NCI-H2081 treated with DMSO at 0.1 percent for 48 hours (cell line): ENCODE results near the gene SIK1.
"Not testable (repeated sequence)": the region's sequence is repeated elsewhere in the genome, so short reads cannot be mapped to it uniquely, and the experiment has no call there.

Experiments used
- DNase-seq: peaks from one replicate; lab custom pipeline; 2025; lab: John Stamatoyannopoulos, UW

The SIK1 gene

DNA sequence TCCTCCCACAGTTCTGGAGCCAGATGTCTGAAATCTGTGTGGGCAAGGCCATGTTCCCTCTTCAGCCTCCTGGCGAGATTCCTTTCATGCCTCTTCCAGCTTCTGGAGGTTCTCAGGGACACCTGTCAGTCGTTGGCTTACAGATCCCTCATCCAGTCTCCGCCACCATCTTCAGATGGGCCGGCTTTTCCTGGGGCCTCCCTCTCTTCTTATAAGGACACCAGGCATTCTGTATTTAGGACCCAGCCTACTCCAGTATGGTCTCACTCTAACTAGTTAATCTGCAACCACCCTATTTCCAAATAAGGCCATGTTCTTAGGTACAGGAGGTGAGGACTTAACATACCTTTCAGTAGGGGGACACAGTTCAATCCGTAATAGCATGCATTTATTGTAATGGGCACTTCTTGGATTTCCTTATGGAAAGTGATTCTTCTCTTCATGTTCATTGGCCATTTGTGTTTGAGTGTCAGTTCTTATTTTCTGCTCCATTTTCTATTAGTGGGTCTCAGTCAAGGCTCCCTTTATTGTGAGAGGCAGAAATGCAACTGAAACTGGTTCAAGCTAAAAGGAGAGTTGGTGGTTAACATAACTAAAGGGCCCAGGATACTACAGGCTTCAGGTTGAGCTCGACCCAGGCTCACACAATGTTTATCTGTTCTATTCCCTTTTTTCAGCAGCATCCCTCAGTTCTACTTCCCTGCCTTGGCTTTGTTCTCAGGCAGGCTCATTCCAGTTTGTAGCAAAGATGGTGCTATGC is 12.6 kb upstream of the SIK1 start:
- not testable (repeated sequence) for DNase-seq

DNA sequence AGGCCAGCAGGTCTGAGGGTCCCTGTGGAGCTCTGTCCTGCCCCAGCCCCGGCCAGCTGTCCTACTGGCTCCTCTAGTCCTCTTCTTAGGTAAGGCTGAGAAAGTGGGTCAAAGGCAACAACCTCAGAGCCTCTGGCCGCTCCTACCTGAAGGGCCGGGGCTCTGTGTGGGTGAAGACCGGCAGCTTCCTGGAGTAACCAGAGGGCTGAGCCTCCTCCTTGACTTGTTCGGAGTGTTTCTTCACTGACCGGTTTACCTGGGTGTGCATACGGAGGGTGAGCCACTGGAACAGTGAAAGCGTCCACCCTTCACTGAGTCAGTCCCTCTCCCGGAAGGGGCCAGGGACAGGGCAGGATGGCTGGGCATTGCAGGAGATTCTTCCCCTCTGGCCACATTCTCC is 9.3 kb upstream of the SIK1 start:
- not testable (repeated sequence) for DNase-seq

DNA sequence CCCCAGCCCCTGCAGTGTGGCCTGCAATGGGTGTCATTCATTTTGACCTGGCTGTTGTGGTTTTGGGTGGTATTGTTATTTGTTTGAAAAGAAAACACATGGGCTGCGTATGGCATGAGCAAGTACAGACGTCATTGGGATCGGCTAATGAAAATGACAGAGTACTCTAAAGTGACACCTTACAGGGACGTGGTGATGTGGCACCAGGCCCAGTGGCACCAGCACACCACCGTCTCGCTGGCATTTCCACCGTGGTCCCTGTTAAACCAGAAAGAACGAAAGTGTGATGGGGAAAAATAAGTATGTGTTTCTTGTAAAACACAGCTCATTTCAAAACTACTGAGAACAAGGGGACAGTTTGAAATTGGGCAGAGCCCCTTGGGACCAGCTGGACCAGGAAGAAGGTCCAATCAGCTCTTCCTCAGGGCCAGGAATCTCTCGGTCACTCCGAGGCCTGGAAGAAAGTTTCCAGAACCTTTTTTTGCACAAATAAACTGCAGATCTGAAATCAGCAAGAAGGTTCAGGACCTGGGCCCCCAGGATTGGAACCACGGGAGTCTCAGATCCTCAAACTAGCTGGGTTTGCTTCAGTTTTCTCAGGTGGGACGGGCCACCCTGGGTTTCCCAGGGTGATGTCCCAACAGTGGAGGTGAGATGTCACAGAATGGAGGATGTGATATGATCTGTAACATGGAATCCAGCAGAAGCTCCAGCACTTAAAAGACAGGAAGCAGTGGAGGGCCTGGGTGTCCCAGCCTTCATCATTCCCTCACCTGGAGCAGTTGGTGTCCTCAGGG is 6.6 kb upstream of the SIK1 start:
- not testable (repeated sequence) for DNase-seq

DNA sequence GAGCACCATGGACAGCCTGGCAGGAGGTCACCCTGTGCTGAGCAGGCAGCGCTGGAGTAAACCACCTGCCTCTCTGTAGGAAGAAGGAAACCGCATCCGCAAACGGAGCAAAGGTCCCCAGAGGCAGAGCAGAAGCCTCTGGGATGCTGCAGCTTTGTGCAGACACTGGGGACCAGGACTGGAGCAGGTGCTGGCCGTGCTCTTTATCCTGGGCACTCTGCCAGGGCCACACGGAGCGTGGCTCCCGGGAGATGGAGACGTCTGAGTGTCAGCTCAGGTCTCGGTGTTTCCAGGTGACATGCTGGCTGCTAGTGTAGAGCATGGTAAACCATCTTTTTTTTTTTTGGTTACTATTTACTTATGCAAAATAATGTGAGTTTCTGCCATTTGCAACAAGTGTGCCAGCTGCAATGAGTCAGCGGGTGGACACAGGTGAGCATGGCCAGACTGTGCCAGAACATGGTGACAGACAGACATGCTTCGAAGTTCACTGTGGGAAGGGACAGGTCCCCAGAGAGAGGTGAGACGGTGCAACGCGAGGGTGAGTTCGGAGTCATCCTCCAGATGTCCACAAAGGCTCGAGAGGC is 4.0 kb upstream of the SIK1 start:
- DNase-seq, result not testable (repeated sequence)

DNA sequence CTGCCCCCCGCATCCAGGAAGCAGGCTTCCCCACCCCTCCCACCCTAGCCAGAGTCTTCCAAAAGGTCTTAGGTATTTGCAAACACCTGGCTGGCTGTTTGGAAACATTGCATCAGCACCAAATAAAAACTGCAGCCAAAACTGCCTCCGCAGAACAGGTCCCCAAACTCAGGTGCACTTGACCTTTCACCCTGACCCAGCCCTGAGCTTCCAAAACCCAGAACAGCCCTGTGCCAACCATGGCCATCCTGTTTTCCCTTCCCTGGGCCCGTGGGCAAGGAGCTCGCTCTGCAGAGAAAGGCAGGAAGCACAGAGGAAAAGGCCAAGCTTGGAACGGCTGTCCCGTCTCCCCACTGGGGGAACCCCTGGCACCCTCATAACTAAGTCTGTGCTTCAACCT is 2.0 kb upstream of the SIK1 start:
- not testable (repeated sequence) for DNase-seq

DNA sequence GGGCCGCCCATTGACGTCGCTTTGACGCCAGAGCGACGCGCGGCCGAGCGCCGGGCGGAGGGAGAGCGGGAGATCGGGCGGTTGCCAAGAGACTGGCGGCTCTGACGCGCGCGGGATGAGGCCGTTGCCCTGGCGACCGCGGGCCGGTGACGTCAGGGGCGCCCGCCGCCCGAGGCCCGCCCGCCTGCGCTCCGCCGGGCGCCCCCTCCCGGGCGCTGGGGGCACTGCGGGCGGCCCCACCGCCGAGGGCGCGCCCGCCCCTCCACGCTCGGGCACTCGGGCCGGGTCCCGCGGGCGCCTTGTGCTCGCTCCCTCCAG is 270 bp upstream of the SIK1 start:
- DNase-seq, result not testable (repeated sequence)

DNA sequence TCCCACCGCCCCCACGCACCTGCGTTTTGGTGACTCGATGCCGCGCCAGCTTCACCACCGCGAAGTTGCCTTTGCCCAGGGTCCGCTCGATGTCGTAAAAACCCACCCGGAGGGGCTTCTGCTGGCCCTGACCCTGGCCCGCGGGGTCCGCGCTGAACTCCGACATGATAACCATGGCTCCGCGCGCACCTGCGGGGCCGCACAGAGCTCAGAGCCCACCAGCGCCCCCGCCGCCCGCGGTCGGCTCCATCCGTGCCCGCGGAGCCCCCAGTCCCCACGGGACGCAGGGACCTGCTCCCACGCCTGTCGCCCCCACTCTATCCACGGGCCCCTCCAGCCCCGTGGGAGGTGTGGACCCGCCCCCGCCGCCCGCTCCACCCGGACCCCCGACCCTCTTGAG is 927 bp downstream of the SIK1 start:
- DNase-seq, result not testable (repeated sequence)

DNA sequence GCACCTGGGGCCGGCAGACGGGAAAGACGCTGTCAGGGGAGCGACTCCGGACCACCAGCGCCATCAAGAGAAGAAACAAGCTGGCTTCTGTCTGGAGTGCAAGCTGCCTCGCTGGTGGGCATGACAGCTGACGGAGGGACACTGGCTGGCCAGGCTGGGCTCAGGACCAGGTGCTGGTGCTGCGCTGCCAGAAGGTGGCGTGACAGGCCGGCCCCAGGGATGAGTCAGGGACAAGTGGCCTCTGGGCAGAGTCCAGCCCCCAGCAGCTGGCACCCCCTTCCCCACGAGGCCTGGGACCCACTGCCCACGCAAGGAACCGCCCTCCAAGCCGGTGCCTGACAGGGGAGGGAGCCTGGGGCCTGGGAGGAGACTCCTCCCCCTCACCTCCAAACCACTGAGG is 7.5 kb downstream of the SIK1 start:
- not testable (repeated sequence) for DNase-seq

DNA sequence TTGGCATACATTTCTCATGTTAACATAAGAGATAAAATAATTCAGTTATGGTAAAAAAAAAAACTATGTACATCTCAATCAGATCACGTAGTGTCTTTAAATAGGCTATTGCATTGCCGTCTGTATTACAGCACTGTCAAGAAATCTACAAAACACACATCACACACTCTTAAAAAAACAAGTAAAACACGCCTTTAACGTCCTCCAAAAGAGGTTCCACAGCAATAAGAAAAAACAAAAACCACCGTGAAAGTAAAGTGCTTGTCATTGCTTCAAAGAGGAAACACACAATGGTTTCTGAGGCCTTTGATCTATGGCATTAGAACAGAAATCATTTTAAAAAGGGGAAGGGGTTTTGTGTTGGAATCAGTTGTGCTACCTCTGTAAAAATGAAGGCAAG is 12.4 kb downstream of the SIK1 start:
- DNase-seq, result not testable (repeated sequence)

DNA sequence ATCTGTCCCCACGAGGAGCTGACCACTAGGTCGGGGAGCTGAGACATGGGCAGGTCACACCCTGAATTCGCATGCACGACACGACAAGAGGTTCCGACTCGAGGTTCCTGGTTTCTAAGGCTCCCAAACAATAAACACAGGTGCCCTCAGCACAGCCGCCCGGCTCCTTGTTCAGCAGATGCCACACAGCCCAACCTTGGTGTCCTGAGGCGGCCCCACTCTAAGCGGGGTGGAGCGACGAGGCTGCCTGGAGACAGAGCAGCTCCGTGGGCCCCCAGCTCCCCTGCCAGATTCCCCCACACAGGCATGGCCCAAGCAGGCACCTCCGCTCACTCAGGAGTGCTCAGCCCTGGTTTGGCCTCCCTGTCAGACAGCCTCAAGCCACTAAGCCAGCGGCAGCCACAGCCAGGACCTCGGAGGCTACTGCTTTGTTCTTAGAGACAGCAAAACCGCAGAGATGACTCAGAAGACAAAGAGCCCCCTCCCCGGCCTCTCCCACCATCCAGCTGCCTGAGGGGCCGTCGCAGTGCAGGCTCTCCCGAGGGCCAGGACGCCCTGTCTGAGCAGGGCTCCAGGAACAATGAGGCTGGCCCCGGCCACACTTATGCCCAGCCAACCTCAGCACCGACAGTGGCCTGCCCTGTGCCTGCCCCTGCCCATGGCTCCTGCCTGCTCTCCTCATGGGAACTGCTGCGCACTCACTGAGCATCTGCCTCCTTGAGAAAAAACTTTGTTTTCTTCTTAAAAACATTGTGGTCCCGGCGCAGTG is 14.7 kb downstream of the SIK1 start:
- DNase-seq, result not testable (repeated sequence)

DNA sequence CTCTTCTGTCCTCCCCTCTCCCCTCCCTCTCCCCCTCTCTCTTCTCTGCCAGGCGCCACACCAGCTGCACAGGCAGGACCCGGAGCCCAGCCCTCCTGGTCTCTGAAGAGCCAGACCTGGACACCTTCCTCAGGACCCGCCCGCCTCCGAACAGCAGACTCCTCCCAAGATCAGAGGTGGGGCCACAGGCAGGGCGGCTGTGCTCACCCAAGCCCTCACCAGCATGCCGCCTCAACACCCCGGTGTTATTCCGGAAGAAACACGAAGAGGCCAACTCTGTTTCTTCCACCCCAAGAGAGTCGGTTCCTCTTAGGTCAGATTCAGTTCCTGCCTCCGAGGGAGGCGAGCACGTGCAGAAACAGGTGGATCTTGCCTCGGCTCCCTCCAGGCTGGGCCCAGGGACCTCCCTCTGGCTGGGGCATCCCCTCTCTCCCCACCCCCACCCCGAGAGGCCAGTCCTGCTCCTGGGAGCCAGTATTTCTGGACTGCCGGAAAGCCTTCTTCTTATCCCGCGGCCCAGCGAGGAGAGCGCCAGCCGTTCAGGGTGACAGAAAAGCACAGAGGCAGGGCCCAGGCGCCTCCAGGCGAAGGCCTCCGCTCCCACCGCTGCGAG is 16.4 kb downstream of the SIK1 start:
- not testable (repeated sequence) for DNase-seq

DNA sequence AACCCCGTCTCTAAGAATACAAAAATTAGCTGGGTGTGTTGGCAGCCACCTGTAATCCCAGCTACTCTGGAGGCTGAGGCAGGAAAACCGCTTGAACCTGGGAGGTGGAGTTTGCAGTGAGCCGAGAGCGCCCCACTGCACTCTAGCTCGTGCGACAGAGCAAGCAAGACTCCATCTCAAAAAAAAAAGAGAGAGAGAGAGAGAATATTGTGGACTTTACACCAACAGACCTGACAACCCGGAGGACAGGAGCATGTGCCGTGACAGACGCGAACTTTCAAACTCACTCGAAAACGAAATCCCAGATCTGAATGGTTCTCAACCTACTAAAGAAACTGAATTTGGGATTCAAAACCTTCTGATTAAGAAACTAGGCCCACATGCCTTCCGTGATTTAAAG is 19.8 kb downstream of the SIK1 start:
- not testable (repeated sequence) for DNase-seq

DNA sequence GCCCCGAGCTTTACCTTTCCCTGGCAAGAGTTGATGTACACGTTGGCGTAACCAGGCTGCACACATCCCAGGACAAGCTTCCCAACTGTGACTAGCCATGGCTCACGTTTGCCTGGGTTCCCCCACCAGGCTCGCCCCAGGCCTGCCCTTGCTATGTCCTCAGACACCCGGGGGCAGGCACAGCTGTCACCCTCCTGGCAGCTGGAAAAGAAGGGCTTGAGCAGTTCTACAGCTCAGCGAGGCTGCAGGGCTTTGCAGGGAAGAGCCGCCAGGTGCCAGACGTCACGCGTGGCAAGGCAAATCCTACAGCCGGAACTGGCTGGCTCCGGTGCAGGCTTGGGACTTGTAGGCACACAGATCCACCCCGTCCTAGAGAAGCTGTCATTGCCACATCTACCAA is 22.5 kb downstream of the SIK1 start:
- not testable (repeated sequence) for DNase-seq

DNA sequence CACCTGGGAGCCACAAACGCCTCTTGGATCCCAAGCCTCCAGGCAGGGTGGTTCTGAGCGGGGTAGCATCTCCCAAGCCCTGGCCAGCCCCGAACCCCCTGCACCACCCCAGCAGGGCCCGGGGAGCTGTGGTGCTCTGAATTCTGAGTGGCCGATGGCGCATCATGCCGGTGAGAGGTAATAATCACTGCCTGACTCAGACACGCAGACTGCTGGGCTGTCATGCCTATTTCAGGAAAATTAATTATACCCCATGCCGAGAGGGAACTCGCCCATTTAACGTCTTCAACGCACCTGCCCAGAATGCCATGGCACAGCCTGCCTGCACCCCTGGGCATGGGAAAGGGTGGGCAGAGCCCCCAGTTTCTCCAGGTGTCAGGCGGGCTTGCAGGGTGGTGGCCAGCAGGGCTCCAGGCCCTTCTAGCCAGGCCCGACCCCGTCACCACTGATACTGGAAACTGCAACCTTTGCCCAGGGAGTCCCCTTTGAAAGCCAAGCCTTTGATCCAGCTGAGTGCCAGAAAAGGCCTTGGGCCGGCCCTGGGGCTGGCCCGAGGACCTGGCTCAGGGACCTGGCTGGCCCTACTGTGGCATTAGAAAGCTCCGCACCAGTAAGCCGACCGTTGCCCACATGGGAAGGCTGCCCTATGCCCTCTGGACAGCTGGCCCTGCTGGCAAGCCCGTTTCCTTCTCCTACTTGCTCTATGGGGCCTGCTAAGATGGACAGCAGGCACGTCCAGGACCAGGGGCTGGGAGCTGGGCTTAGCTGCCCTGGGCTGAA is 23.1 kb downstream of the SIK1 start:
- DNase-seq, result not testable (repeated sequence)

DNA sequence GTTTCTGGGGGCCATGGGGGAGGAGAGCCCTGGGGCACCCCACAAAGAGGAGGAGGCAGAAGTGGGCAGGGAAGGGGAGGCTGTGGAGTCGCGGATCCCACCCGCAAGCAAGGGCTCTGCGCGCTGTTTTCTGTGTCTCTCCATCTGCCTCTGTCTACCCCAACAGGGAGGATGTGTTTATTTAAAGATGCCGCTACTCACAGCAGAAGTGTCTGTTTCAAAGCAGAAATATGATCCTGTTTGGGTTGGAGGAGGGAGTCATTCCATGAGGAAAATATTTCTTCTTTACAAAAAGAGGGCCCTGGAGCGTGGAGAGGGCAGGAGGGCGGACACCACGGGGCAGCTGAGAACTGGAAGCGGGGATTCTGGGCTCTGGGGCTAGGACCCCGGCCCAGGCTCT is 25.8 kb downstream of the SIK1 start:
- not testable (repeated sequence) for DNase-seq

DNA sequence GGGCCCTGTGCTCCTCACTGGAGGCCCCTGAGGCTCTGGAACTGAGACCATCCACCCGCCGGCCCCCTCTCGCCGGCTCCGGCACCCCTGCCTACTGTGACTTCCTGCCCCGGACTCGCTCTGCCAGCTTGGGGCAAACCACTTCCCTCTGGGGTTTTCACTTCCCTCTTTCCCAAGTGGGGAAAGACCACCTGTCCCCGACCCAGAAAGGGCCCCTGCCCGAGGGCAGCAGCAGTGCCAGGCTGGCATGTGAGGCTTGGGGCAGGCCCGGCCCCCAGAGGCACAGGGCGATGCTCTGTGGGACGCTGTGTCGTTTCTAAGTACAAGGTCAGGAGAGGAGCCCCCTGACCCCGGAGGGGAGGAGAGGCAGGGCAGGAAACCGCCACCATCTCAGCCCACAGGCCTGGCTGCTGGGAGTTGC is 27.3 kb downstream of the SIK1 start:
- not testable (repeated sequence) for DNase-seq

DNA sequence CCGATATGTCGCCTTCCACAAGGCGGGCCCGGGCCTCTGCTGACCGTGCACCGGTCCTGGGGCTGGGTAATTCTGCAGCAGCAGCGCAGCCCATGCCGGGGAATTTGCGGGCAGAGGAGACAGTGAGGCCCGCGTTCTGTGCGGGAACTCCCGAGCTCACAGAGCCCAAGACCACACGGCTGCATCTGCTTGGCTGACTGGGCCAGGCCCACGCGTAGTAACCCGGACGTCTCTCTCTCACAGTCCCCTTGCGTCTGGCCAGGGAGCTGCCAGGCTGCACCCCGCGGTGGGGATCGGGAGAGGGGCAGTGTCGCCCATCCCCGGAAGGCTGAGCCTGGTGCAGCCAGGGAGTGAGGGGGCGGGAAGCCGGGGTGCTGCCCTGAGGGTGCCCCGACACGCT is 27.8 kb downstream of the SIK1 start:
- DNase-seq, result not testable (repeated sequence)

DNA sequence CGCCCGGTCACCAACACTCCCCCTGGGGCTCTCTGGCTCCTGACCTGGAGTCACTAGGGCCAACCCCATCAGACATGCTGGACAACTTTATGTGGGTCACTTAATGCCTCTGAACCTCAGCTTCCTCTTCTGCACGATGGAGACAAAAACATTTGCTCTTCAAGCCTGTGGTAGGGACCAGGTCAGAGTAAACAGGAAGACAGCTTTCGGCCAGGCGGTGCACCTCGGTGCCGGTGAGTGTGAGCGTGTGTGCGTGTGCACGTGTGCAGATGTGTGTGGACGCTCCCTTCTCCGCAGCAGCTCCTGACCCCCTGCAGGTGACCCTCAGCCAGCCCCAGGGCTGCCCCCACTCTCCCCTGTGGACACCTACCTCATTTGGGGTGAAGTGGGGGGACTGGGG is 28.4 kb downstream of the SIK1 start:
- DNase-seq, result not testable (repeated sequence)

DNA sequence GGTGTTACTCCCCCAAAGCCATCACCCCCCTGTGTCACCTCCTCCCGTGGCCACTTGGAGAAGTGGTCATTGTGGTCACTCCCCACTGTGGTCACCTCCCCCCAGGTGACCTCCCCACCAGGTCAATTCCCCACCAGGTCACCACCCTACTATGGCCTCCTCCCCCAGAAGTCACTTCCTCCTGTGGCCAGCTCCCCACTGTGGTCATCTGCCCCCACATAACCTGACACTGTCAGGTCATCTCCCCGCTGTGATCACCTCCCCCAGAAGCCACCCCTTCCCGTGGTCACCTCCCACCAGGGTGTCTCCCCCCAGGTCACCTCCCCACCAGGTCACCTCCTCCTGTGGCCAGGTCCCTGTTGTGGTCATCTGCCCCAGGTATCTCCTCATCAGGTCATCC is 28.9 kb downstream of the SIK1 start:
- DNase-seq, result not testable (repeated sequence)

DNA sequence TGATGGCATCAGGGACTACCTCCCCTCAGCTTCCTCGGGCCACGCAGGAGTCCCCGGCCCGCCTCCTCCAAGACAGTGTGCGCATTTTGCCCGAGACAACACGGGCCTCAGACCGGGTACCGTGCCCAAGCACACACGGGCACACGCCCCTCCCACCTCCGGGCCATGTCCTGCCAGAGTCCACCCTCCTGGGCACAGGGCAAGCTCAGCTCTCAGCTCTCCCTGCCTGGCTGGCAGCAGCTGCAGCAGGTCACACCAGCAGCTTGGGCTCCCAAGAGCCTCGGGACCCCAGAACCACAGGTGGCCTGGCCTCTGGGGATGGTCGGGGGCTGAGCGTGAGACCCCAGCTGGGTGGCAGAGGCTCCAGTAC is 29.5 kb downstream of the SIK1 start:
- not testable (repeated sequence) for DNase-seq
